ENCODE data around the gene IFNL4.

Gene IFNL4

DNA sequence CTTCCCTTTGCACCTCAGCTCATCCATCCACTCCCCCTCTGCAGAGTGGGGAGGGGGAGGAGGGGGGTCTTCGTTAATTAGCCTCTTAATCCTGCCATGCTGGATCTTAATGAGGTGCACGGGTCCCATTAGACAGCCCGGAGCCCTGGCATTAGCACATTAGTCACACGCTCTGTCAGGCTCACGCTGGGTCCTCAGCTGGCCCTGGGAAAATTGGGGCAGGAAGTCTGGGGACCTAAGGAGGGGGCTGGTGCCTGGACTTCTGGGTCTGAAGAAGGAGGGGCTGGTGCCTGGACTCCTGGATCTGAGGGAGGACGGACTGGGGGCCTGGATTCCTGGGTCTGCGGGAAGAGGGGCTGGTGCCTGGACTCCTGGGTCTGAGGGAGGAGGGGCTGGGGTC, 52.3 kb downstream of the IFNL4 start:
- no peak for TF ChIP-seq ESRRG (CRISPR knock-in tag; IDR thresholded peaks at IDR 0.05)
- no peak for TF ChIP-seq ARNTL (CRISPR knock-in tag; IDR thresholded peaks at IDR 0.05; ENCODE audit: borderline replicate concordance, low read depth)
- TF ChIP-seq GLIS3 (CRISPR knock-in tag; IDR thresholded peaks at IDR 0.05) = no peak
- TF ChIP-seq ISL1 (CRISPR knock-in tag; IDR thresholded peaks at IDR 0.05) = no peak
- no peak for TF ChIP-seq ZNF565 (CRISPR knock-in tag; conservative IDR thresholded peaks at IDR 0.05; ENCODE audit: low read depth)
- no peak for TF ChIP-seq BACH2 (CRISPR knock-in tag; IDR thresholded peaks at IDR 0.05; ENCODE audit: borderline replicate concordance)
- TF ChIP-seq OSR1 (CRISPR knock-in tag; IDR thresholded peaks at IDR 0.05) = no peak
- TF ChIP-seq ZFP30 (CRISPR knock-in tag; IDR thresholded peaks at IDR 0.05) = no peak
- TF ChIP-seq CSDC2 (CRISPR knock-in tag; IDR thresholded peaks at IDR 0.05) = no peak
- TF ChIP-seq, protein P1, sequence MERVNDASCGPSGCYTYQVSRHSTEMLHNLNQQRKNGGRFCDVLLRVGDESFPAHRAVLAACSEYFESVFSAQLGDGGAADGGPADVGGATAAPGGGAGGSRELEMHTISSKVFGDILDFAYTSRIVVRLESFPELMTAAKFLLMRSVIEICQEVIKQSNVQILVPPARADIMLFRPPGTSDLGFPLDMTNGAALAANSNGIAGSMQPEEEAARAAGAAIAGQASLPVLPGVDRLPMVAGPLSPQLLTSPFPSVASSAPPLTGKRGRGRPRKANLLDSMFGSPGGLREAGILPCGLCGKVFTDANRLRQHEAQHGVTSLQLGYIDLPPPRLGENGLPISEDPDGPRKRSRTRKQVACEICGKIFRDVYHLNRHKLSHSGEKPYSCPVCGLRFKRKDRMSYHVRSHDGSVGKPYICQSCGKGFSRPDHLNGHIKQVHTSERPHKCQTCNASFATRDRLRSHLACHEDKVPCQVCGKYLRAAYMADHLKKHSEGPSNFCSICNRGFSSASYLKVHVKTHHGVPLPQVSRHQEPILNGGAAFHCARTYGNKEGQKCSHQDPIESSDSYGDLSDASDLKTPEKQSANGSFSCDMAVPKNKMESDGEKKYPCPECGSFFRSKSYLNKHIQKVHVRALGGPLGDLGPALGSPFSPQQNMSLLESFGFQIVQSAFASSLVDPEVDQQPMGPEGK (CRISPR knock-in tag; IDR thresholded peaks at IDR 0.05; ENCODE audit: borderline replicate concordance) = no peak
- TF ChIP-seq, protein P2, sequence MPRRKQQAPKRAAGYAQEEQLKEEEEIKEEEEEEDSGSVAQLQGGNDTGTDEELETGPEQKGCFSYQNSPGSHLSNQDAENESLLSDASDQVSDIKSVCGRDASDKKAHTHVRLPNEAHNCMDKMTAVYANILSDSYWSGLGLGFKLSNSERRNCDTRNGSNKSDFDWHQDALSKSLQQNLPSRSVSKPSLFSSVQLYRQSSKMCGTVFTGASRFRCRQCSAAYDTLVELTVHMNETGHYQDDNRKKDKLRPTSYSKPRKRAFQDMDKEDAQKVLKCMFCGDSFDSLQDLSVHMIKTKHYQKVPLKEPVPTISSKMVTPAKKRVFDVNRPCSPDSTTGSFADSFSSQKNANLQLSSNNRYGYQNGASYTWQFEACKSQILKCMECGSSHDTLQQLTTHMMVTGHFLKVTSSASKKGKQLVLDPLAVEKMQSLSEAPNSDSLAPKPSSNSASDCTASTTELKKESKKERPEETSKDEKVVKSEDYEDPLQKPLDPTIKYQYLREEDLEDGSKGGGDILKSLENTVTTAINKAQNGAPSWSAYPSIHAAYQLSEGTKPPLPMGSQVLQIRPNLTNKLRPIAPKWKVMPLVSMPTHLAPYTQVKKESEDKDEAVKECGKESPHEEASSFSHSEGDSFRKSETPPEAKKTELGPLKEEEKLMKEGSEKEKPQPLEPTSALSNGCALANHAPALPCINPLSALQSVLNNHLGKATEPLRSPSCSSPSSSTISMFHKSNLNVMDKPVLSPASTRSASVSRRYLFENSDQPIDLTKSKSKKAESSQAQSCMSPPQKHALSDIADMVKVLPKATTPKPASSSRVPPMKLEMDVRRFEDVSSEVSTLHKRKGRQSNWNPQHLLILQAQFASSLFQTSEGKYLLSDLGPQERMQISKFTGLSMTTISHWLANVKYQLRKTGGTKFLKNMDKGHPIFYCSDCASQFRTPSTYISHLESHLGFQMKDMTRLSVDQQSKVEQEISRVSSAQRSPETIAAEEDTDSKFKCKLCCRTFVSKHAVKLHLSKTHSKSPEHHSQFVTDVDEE (CRISPR knock-in tag; IDR thresholded peaks at IDR 0.05) = no peak
- no peak for ATAC-seq
